Endothelial cell (in vitro differentiated cells): Measurements from ENCODE around the gene SNAPC5. TPM values are rescaled to one million over a fixed set of nuclear protein-coding genes. Genes with fewer than 3 reads are reported as not detected.

ENCODE experiments used
- DNase-seq: peaks from one replicate; pipeline ENCODE4 v3.0.0; 2021; ENCODE audit warnings: low spot score
- H3K27ac Mint-ChIP-seq: one replicate; pipeline ENCODE4 v1.8.0; 2021; ENCODE audit warnings: mixed read lengths, inconsistent platforms; ENCODE audit not compliant: unreplicated experiment
- H3K27me3 Mint-ChIP-seq: one replicate; pipeline ENCODE4 v1.8.0; 2021; ENCODE audit warnings: mild to moderate bottlenecking, moderate library complexity, mixed read lengths, inconsistent platforms; ENCODE audit not compliant: unreplicated experiment
- H3K36me3 Mint-ChIP-seq: one replicate; pipeline ENCODE4 v1.8.0; 2021; ENCODE audit warnings: mild to moderate bottlenecking, low read depth, mixed read lengths, inconsistent platforms; ENCODE audit not compliant: unreplicated experiment
- H3K4me1 Mint-ChIP-seq: one replicate; pipeline ENCODE4 v1.8.0; 2021; ENCODE audit warnings: mild to moderate bottlenecking, mixed read lengths, inconsistent platforms; ENCODE audit not compliant: unreplicated experiment
- H3K4me3 Mint-ChIP-seq: one replicate; pipeline ENCODE4 v1.8.0; 2021; ENCODE audit warnings: mild to moderate bottlenecking, mixed read lengths, inconsistent platforms; ENCODE audit not compliant: unreplicated experiment
- H3K9me3 Mint-ChIP-seq: one replicate; pipeline ENCODE4 v1.8.0; 2021; ENCODE audit warnings: mixed read lengths, inconsistent platforms; ENCODE audit not compliant: unreplicated experiment
- CTCF ChIP-seq: fragments of 200-600 bp; sonication (generic); IDR thresholded peaks from one replicate; pipeline ENCODE4 v1.5.0; 2021; ENCODE audit warnings: antibody characterized with exemption; ENCODE audit not compliant: unreplicated experiment
- long read RNA-seq: library from polyadenylated mRNA; unstranded; transcript quantifications from one replicate; pipeline ENCODE4 v2.0.0, GENCODE V29; 2020; ENCODE audit not compliant: unreplicated experiment
- total RNA-seq: library from RNA; stranded (reverse); fragmentation: NEBNext Ultra II Directional; extraction: Animal tissue kit (Norgen Biotek cat#: 25700); gene quantifications from one replicate; pipeline ENCODE4 v1.2.1, GENCODE V29; 2021; ENCODE audit not compliant: unreplicated experiment

SNAPC5 gene
- total RNA-seq, result 16.2 TPM
- long read RNA-seq, transcript SNAPC5-202 (3 exons, 1,002 nt), result major isoform, 14 of 21 reads
- long read RNA-seq, transcript SNAPC5-201 (2 exons, 794 nt), result minor isoform, 5 of 21 reads
- long read RNA-seq, partial matches to known transcripts, result 0 of 21 reads
- long read RNA-seq, other reads (novel, unspliced or antisense), result 1 of 21 reads

- H3K36me3 Mint-ChIP-seq, result peaks cover 38% of the 10 kb centered on the region
- H3K4me1 Mint-ChIP-seq, result peaks cover 34% of the 10 kb centered on the region
- H3K9me3 Mint-ChIP-seq, result no peaks in the 10 kb centered on the region
- TF ChIP-seq CTCF, result peak; percentile 96
- DNase-seq, result peak; percentile 99
- H3K4me3 Mint-ChIP-seq, result peak within 1 kb of the TSS; percentile 93
- H3K27me3 Mint-ChIP-seq, result peaks cover 4% of the 10 kb centered on the region
- peak within 1 kb of the TSS; percentile 93 for H3K27ac Mint-ChIP-seq
These were observed at the start of gene SNAPC5 for GRCh38 chr15:66497502-66498455. TSS of gene SNAPC5 (minus strand) at chr15:66497762. CDS start at chr15:66497731, 31 bp downstream.

GRCh38 chr15:66545255-66545654, 47.7 kb upstream of the SNAPC5 start:
- H3K36me3 Mint-ChIP-seq, result peaks cover 3% of the 10 kb centered on the region
- no peaks in the 10 kb centered on the region for H3K4me1 Mint-ChIP-seq
- DNase-seq, result no peak
- no peak for TF ChIP-seq CTCF
- no peaks in the 10 kb centered on the region for H3K27me3 Mint-ChIP-seq
- no peak overlapping the region for H3K27ac Mint-ChIP-seq
- no peaks in the 10 kb centered on the region for H3K9me3 Mint-ChIP-seq
- H3K4me3 Mint-ChIP-seq, result no peak overlapping the region

GRCh38 chr15:66542896-66543295, 45.3 kb upstream of the SNAPC5 start:
- Mint-ChIP-seq H3K4me1 (no peaks in the 10 kb centered on the region), H3K36me3 (peaks cover 12% of the 10 kb centered on the region), H3K27ac (no peak overlapping the region)

GRCh38 chr15:66535056-66535455, 37.5 kb upstream of the SNAPC5 start:
- Mint-ChIP-seq H3K27ac (no peak overlapping the region), H3K9me3 (no peaks in the 10 kb centered on the region), H3K36me3 (peaks cover 9% of the 10 kb centered on the region), H3K27me3 (no peaks in the 10 kb centered on the region), H3K4me3 (no peak overlapping the region), H3K4me1 (no peaks in the 10 kb centered on the region)
- no peak for DNase-seq
- no peak for TF ChIP-seq CTCF

More at GRCh38 chr15:66542896-66543295, 45.3 kb upstream of the SNAPC5 start:
- no peak overlapping the region for H3K4me3 Mint-ChIP-seq
- no peak for TF ChIP-seq CTCF
- no peaks in the 10 kb centered on the region for H3K9me3 Mint-ChIP-seq
- no peaks in the 10 kb centered on the region for H3K27me3 Mint-ChIP-seq
- DNase-seq, result no peak

- no peak for DNase-seq
- Mint-ChIP-seq H3K4me1 (no peaks in the 10 kb centered on the region), H3K4me3 (no peak overlapping the region), H3K27me3 (peaks cover 2% of the 10 kb centered on the region), H3K27ac (no peak overlapping the region), H3K9me3 (no peaks in the 10 kb centered on the region), H3K36me3 (no peaks in the 10 kb centered on the region)
- no peak for TF ChIP-seq CTCF
These were observed 27.3 kb upstream of the SNAPC5 start for GRCh38 chr15:66524838-66525237.
